Effector CD8-positive, alpha-beta T cell (primary cell): ENCODE measurements around the gene BEST2.
A peak's percentile ranks its signal among the peaks of the same experiment; 100 is the strongest.
"Not testable (repeated sequence)": the region's sequence is repeated elsewhere in the genome, so short reads cannot be mapped to it uniquely, and the experiment has no call there.

Source experiments
- DNase-seq: peaks from one replicate; lab custom pipeline; 2025; lab: John Stamatoyannopoulos, UW

Gene BEST2

GRCh38 chr19:12787458-12787857 lies 35.9 kb downstream of the BEST2 start:
- no peak for DNase-seq

DNA sequence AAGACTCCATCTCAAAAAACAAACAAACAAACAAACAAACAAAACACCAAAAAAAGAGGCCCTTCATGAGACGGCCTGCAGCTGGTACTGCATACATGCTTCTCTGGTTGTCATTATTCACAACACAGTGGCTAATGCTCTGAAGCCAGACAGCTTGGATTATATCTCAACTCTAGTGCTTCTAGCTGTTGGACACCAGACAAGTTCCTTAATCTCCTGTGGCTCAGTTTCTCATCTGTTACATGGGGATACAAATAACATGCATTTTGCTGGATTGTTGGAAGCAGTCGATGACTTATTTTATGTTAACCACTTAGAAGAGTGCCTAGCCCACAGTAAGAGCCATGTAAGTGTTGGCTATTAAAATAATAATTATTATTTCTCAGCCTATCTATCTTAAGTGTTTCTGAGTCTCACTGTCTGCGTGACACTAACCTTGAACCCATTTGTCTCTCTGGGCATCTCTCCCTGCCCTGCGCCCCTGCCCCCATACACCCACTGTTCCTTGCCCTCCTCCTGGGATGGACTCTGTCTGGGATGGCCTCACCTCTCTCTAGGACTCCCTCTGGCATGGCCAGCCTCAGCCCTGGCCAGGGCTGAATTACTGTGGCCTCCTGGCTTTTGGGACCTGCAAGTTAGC lies 36.6 kb downstream of the BEST2 start:
- no peak for DNase-seq

DNA sequence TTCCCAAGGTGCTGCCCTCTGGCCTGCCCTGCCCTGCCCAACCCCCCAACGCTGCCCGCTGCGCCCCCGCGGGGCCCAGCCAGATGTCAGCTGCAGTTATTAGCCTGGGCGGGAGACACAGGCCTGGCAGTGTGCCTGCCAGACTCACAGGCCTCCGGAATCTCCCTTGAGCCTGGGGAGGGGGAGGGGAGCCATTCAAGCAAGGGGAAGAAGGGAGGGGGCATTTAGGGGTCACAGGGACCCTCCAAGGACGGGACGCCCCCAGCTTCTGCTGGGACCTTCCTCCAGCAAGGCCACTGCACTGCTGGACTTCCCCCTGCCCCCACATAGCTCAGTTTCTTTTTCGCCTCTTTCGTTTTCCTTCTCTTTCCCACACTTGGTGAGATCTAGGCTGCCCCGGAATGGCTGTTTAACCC lies 37.1 kb downstream of the BEST2 start:
- peak; percentile 29 for DNase-seq

GRCh38 chr19:12789098-12789903 lies 37.7 kb downstream of the BEST2 start:
- peak; percentile 44 for DNase-seq

- DNase-seq = peak; percentile 78
Observed at GRCh38 chr19:12789904-12790619, 38.5 kb downstream of the BEST2 start.

DNA sequence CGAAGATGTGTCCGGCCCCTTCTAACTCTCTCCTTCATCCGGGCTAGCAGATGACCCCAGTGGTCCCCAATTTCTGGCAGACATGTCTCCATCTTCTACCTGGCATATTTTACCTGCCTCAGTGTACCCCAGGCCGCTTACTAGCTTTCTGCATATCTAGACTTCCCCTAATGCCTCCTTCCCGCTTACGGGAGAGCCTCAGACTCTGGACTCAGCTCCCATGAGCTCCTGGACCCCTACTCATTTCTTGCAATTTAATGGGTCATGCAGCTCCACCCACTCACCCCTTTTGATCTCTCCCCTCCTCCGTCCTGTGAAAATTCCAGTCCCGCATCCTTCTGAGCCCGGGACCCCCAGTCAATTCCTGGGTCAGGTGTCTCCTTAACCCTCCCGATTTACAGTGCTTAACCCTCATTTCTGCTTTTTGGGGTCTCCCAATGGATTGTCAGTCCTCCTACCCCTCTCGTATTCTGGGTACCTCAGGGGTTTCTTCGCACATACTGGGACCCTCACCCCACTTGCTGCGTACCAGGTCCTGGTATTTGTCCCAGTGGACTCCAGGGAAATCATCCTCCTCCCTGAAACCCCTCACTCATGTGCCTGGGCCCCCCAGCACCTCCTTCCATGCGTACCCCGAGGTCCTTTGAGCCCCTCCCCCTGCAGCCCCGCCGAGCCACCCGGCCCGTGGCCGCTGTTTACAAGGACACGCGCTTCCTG lies 39.2 kb downstream of the BEST2 start:
- DNase-seq = no peak

DNA sequence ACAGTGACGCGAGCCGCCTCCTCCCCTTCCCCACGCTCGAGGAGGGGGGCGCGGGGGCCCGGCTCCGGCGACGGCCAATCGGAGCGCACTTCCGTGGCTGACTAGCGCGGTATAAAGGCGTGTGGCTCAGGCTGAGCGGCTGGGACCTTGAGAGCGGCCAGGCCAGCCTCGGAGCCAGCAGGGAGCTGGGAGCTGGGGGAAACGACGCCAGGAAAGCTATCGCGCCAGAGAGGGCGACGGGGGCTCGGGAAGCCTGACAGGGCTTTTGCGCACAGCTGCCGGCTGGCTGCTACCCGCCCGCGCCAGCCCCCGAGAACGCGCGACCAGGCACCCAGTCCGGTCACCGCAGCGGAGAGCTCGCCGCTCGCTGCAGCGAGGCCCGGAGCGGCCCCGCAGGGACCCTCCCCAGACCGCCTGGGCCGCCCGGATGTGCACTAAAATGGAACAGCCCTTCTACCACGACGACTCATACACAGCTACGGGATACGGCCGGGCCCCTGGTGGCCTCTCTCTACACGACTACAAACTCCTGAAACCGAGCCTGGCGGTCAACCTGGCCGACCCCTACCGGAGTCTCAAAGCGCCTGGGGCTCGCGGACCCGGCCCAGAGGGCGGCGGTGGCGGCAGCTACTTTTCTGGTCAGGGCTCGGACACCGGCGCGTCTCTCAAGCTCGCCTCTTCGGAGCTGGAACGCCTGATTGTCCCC lies 39.9 kb downstream of the BEST2 start, which contains the start of gene JUNB:
Gene JUNB, plus strand, starts transcription at position 142 of the 706 bp plus-strand sequence. Its CDS starts 286 bp downstream, at position 428.
- peak; percentile 94 for DNase-seq

DNA sequence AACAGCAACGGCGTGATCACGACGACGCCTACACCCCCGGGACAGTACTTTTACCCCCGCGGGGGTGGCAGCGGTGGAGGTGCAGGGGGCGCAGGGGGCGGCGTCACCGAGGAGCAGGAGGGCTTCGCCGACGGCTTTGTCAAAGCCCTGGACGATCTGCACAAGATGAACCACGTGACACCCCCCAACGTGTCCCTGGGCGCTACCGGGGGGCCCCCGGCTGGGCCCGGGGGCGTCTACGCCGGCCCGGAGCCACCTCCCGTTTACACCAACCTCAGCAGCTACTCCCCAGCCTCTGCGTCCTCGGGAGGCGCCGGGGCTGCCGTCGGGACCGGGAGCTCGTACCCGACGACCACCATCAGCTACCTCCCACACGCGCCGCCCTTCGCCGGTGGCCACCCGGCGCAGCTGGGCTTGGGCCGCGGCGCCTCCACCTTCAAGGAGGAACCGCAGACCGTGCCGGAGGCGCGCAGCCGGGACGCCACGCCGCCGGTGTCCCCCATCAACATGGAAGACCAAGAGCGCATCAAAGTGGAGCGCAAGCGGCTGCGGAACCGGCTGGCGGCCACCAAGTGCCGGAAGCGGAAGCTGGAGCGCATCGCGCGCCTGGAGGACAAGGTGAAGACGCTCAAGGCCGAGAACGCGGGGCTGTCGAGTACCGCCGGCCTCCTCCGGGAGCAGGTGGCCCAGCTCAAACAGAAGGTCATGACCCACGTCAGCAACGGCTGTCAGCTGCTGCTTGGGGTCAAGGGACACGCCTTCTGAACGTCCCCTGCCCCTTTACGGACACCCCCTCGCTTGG lies 40.7 kb downstream of the BEST2 start:
- DNase-seq = peak; percentile 55

- DNase-seq = peak; percentile 72
Observed at GRCh38 chr19:12792853-12793289, 41.3 kb downstream of the BEST2 start.

GRCh38 chr19:12793290-12794195 lies 42.0 kb downstream of the BEST2 start:
- DNase-seq = peak; percentile 92

DNA sequence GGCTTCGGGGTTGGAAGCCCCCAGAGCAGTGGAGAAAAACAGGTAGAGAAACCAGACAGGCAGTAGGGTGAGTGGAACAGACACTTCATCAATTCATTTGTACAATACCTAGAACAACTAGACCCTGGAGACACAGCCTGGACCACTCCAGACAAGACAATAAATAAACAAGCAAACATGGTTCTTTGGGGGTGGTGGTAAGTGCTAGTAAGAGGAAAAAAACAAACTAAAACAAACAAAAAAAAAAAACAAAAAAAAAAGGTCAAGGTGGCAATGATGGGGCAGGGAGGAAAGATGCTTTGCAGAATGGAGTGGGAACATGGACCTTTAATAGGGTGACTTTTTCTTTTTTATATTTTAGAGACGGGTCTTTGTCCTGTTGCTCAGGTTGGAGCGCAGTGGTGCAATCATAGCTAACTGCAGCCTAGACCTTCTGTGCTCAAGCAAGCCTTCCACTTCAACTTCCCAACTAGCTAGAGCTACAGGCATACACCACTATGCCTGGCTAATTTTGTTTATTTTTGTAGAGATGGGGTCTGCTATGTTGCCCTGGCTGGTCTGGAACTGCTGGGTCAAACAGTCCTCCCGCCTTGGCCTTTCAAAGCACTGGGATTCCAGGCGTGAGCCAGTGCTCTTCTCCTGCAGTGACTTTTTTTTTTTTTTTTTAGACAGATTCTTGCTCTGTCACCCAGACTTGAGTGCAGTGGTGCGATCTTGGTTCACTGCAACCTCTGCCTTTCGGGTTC lies 42.8 kb downstream of the BEST2 start:
- DNase-seq = no peak

- DNase-seq = no peak
Observed at GRCh38 chr19:12794971-12795381, 43.4 kb downstream of the BEST2 start.

DNA sequence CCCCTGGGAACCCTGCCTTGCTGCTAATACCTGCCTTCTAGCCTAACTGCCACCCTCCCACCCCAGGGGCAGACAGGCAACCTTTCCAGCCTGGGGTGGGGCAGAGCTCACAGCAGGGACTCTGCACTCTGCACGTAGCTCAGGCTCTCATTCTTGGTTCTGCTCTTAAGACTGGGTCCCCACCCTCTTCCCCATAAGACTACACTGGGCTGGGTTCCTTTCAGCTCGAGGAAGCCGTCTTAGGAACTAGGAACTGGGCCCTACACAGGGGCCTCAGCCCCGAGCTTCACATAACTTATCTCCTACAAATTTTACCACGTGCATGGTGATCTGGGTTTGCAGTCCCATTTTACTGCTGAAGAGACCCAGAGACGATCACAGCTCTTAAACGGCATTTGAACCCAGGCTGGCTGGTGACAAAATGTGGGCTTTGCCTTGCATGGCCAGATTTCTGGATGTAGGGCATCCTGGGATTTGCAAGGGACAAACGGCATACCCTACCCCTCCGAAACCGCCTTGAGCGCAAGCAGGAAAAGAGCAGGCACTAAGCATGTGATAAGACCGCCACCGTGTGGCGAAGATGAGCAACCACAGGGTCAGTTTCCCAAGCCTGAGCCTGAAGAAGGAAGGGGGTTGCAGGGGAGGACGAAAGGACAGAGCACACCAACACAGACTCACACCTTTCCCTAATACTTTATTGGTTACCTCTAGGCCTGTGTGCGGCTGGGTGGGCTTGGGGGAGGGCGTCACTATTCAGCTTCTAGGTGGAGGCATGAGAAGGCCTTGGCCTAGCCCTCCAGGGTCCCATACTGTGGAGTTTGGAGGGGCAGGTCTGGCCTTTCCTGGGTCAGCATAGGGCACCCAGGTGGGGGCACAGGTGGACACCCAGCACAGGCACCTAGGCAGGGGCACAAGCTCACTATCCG lies 44.8 kb downstream of the BEST2 start:
- DNase-seq = peak; percentile 65

- DNase-seq = no peak
Observed at GRCh38 chr19:12797141-12797587, 45.6 kb downstream of the BEST2 start.

DNA sequence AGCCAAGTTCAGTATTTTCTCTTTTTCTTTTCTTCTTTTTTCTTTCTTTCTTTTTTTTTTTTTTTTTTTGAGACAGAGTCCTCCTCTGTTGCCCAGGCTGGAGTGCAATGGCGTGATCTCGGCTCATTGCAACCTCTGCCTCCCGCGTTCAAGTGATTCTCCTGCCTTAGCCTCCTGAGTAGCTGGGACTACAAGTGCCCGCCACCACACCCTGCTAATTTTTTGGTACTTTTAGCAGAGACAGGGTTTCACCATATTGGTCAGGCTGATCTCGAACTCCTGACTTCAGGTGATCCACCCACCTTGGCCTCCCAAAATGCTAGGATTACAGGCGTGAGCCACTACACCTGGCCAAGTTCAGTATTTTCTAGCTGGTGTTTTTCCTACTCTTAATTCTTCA lies 46.0 kb downstream of the BEST2 start:
- not testable (repeated sequence) for DNase-seq

DNA sequence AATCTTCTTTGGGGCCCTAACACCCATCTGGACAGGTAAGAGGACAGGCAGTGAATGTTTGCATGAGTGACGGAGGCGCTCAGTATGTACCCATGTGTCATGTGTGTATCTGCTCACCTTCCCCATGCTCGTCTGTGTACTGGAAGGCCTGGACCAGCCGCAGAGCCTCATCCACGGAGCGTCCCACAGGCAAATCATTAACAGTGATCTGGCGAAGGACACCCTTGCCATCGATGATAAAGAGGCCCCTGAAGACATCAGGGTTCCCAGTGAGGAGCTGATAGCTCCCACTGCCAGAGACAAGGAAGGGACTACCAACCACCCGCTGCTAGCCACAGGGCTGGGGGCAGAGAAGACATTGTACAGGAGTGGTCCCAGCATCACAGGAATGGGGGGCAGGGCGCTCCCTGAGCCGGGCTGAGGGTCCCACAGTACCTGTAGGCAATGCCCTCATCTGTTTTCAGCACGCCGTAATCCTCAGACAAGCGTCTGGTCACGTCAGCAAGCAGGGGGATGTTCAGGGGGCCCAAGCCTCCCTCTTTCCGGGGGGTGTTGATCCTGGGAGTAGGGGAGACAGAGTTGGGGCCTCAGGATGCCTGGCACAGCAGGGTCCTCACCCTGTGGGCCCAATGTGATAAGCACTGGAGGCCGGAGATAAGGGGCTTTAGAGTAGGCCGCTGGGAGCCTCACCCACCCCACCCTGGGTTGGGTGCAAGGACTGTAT lies 48.3 kb downstream of the BEST2 start:
- DNase-seq = no peak

DNA sequence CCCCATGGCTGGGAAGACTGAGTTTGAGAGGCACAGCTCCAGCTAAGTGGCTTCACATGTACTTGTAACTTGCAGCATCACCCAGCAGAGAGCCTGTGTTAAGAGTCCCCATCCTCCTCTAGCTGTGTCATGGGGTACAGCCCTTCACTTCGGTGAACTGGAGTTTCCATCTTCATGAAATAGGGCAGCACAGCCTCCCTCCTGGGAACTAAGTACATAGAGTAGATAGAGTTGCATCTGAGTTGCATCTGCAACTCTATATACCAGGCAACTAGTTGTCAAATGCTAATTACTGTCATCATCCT lies 48.8 kb downstream of the BEST2 start:
- DNase-seq = no peak
